Fibroblast of peridontal ligament (primary cell): ENCODE measurements around the gene CCDC93.
"Not testable (repeated sequence)": the region's sequence is repeated elsewhere in the genome, so short reads cannot be mapped to it uniquely, and the experiment has no call there.

Source experiments
- DNase-seq: peaks from one replicate; pipeline ENCODE4 v3.0.0-alpha.2; 2010; ENCODE audit errors: extremely low read depth

CCDC93 gene

GRCh38 chr2:118046634-118047210 lies 32.9 kb upstream of the CCDC93 start:
- DNase-seq = peak; percentile 73

- no peak for DNase-seq
Observed at GRCh38 chr2:118045286-118045685, 31.4 kb upstream of the CCDC93 start.

- DNase-seq = no peak
Observed at GRCh38 chr2:118044854-118045253, 31.0 kb upstream of the CCDC93 start.

- DNase-seq = no peak
Observed at GRCh38 chr2:118044103-118044716, 30.3 kb upstream of the CCDC93 start.

- no peak for DNase-seq
Observed at GRCh38 chr2:118040891-118041290, 27.0 kb upstream of the CCDC93 start.

GRCh38 chr2:118032169-118033013 lies 18.5 kb upstream of the CCDC93 start:
- peak; percentile 56 for DNase-seq

GRCh38 chr2:118031566-118031965 lies 17.7 kb upstream of the CCDC93 start:
- DNase-seq = no peak

- no peak for DNase-seq
Observed at GRCh38 chr2:118029025-118029424, 15.2 kb upstream of the CCDC93 start.

GRCh38 chr2:118021356-118021755 lies 7.5 kb upstream of the CCDC93 start:
- DNase-seq = no peak

GRCh38 chr2:118019821-118020220 lies 6.0 kb upstream of the CCDC93 start:
- no peak for DNase-seq

GRCh38 chr2:118016911-118017310 lies 3.0 kb upstream of the CCDC93 start:
- no peak for DNase-seq

- DNase-seq = not testable (repeated sequence)
Observed at GRCh38 chr2:118015761-118016160, 1.9 kb upstream of the CCDC93 start.

GRCh38 chr2:118014492-118014824 lies 588 bp upstream of the CCDC93 start:
- DNase-seq = no peak

- no peak for DNase-seq
Observed at GRCh38 chr2:118013221-118013723, 598 bp downstream of the CCDC93 start.

GRCh38 chr2:118012778-118013177 lies 1.1 kb downstream of the CCDC93 start:
- no peak for DNase-seq

GRCh38 chr2:118010473-118010872 lies 3.4 kb downstream of the CCDC93 start:
- no peak for DNase-seq

- no peak for DNase-seq
Observed at GRCh38 chr2:118006861-118007260, 7.0 kb downstream of the CCDC93 start.

- DNase-seq = no peak
Observed at GRCh38 chr2:118006326-118006725, 7.5 kb downstream of the CCDC93 start.

GRCh38 chr2:118003396-118003824 lies 10.5 kb downstream of the CCDC93 start:
- DNase-seq = peak; percentile 93

- DNase-seq = no peak
Observed at GRCh38 chr2:118000041-118000440, 13.8 kb downstream of the CCDC93 start.

- no peak for DNase-seq
Observed at GRCh38 chr2:117997872-117998454, 15.9 kb downstream of the CCDC93 start.

GRCh38 chr2:117996525-117996924 lies 17.3 kb downstream of the CCDC93 start:
- no peak for DNase-seq
